Endodermal cell (in vitro differentiated cells): ENCODE measurements around the gene C14orf93. TPM values are rescaled to one million over a fixed set of nuclear protein-coding genes. Genes with fewer than 3 reads are reported as not detected.
"Not testable (repeated sequence)": the region's sequence is repeated elsewhere in the genome, so short reads cannot be mapped to it uniquely, and the experiment has no call there.

Experiments used
- DNase-seq: peaks from one replicate; pipeline ENCODE4 v3.0.0-alpha.2; 2017
- H3K27ac ChIP-seq: 2 replicates; pipeline ENCODE4 v1.5.1; 2013; ENCODE audit warnings: mild to moderate bottlenecking, low read depth, low read length, moderate library complexity
- H3K27me3 ChIP-seq: 2 replicates; pipeline ENCODE4 v1.6.1; 2013; ENCODE audit warnings: mild to moderate bottlenecking, low read length, moderate library complexity; ENCODE audit not compliant: insufficient read depth, control insufficient read depth, poor library complexity, severe bottlenecking
- H3K36me3 ChIP-seq: 2 replicates; pipeline ENCODE4 v1.7.0; 2013; ENCODE audit warnings: mild to moderate bottlenecking, low read length, moderate library complexity; ENCODE audit not compliant: control insufficient read depth, insufficient read depth
- H3K4me1 ChIP-seq: one replicate; pipeline ENCODE4 v1.7.0; 2013; ENCODE audit warnings: low read length; ENCODE audit not compliant: control insufficient read depth, insufficient read depth
- H3K4me3 ChIP-seq: 2 replicates; pipeline ENCODE4 v1.5.1; 2013; ENCODE audit warnings: mild to moderate bottlenecking, low read length, moderate library complexity
- H3K9ac ChIP-seq: 2 replicates; pipeline ENCODE4 v1.6.1; 2013; ENCODE audit warnings: mild to moderate bottlenecking, low read length, moderate library complexity; ENCODE audit not compliant: poor library complexity, severe bottlenecking; ENCODE audit errors: extremely low read depth
- H3K9me3 ChIP-seq: 2 replicates; pipeline ENCODE4 v1.6.1; 2013; ENCODE audit warnings: mild to moderate bottlenecking, low read length, moderate library complexity; ENCODE audit not compliant: control insufficient read depth
- H3K27ac Mint-ChIP-seq: 2 replicates; pipeline ENCODE4 v1.8.0; 2020; ENCODE audit warnings: mixed read lengths
- H3K27me3 Mint-ChIP-seq: 2 replicates; pipeline ENCODE4 v1.8.0; 2021; ENCODE audit warnings: mild to moderate bottlenecking, mixed read lengths; ENCODE audit not compliant: insufficient read depth
- H3K36me3 Mint-ChIP-seq: 2 replicates; pipeline ENCODE4 v1.8.0; 2020; ENCODE audit warnings: low read depth, mixed read lengths
- H3K4me1 Mint-ChIP-seq: 2 replicates; pipeline ENCODE4 v1.8.0; 2020; ENCODE audit warnings: mixed read lengths
- H3K4me3 Mint-ChIP-seq: 2 replicates; pipeline ENCODE4 v1.8.0; 2020; ENCODE audit warnings: mild to moderate bottlenecking, moderate library complexity, mixed read lengths
- H3K9me3 Mint-ChIP-seq: 2 replicates; pipeline ENCODE4 v1.8.0; 2020; ENCODE audit warnings: mild to moderate bottlenecking, mixed read lengths
- CTCF ChIP-seq: fragments of 200-600 bp; sonication (generic); conservative IDR thresholded peaks from 2 replicates; pipeline ENCODE4 v1.5.0; 2021; ENCODE audit warnings: antibody characterized with exemption, mild to moderate bottlenecking
- WGBS, 2 experiments: methylation state at CpG; one replicate each; pipeline versions ENCODE4 v1.1.5 to v1.1.7; 2013; ENCODE audit warnings: missing lambda C conversion rate in 2 of 2, mixed read lengths in 1 of 2; ENCODE audit not compliant: insufficient coverage in 1 of 2, insufficient read length in 1 of 2; 5-methylcytosine and 5-hydroxymethylcytosine counted together
- total RNA-seq, 2 donors: library from RNA; stranded (reverse); fragmentation: NEBNext Ultra II Directional in 1 of 2; extraction: Animal tissue kit (Norgen Biotek cat#: 25700) in 1 of 2; gene quantifications; 2 replicates in 1 of 2; 3 replicates in 1 of 2; pipeline ENCODE4 v1.2.1, GENCODE V29; 2021

C14orf93 gene
- total RNA-seq, 2 donors from 2014 or later: 7.0 to 9.4 TPM

DNA sequence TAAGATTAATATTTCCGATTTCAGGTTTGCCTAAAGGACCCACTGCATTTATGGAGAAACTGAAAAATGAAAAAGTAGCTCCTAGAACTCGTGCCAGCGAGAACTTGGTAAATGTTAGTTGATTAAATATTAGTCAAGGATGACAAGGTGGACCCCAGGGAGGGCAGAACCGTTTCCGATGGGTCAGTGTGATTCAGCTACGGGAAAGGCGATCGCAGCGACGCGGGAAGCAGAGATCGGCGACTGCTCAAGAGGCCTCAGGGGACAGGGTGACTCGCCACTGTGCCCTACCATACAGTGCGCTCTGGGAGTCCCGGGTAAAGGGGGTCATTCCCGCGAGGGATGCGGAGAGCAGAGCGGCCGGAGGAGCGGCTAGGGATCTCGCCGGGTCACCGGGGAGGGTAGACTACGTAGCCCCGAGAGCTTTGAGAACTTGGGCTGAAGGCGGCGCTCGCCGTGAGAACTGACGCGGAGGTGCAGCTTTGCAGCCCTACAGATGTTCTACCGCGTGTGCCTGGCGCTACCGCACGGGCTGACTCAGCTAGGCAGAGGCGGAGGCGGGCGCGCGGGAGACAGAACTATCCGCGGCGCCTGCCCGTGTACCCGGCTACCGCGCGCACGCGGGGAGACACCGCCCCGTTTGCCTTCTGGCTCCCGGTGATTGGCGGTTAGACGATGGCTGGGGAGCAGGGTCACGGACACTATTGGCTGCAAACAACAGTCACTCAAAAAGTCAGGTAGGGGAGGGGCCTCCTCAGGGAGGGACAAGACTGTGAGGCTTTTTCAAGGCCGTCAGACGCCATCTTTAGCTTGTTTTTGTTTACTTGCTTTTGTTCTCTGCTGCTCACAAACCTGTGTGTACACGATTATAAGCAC, 3.2 kb downstream of the C14orf93 start:
- peak; percentile 98 for DNase-seq

GRCh38 chr14:23006188-23006534, 3.8 kb downstream of the C14orf93 start:
- Mint-ChIP-seq H3K4me1 (peaks cover 19% of the 10 kb centered on the region), H3K36me3 (no peaks in the 10 kb centered on the region), H3K4me3 (peak overlapping the region; percentile 79), H3K9me3 (peaks cover 3% of the 10 kb centered on the region), H3K27ac (peak overlapping the region; percentile 95), H3K27me3 (no peaks in the 10 kb centered on the region)
- no peak for DNase-seq
- 70 to 79% methylated on average over 4 to 5 of the region's 5 CpGs for WGBS, 2 experiments
- Histone ChIP-seq H3K9me3 (no peaks in the 10 kb centered on the region), H3K27ac (no peak overlapping the region), H3K4me3 (peak overlapping the region; percentile 92), H3K27me3 (no peaks in the 10 kb centered on the region), H3K36me3 (no peaks in the 10 kb centered on the region), H3K4me1 (peaks cover 4% of the 10 kb centered on the region), H3K9ac (peak overlapping the region; percentile 73)
- TF ChIP-seq CTCF: no peak

More for the DNA sequence above, 3.2 kb downstream of the C14orf93 start:
- peak overlapping the region; percentile 69 for H3K27ac ChIP-seq
- 0 to 1% methylated on average over 45 to 62 of the region's 62 CpGs for WGBS, 2 experiments
- H3K9me3 ChIP-seq: no peaks in the 10 kb centered on the region
- peak overlapping the region; percentile 73 for H3K9ac ChIP-seq
- peaks cover 3% of the 10 kb centered on the region for H3K9me3 Mint-ChIP-seq
- H3K27me3 Mint-ChIP-seq: no peaks in the 10 kb centered on the region
- H3K36me3 ChIP-seq: no peaks in the 10 kb centered on the region
- H3K4me3 ChIP-seq: peak overlapping the region; percentile 92
- H3K36me3 Mint-ChIP-seq: no peaks in the 10 kb centered on the region
- H3K27me3 ChIP-seq: no peaks in the 10 kb centered on the region
- peaks cover 4% of the 10 kb centered on the region for H3K4me1 ChIP-seq
- H3K4me1 Mint-ChIP-seq: peaks cover 19% of the 10 kb centered on the region
- H3K27ac Mint-ChIP-seq: peak overlapping the region; percentile 95
- peak overlapping the region; percentile 79 for H3K4me3 Mint-ChIP-seq
- TF ChIP-seq CTCF: peak; percentile 58

GRCh38 chr14:23005451-23006187, 4.3 kb downstream of the C14orf93 start:
- DNase-seq: no peak
- no peaks in the 10 kb centered on the region for H3K27me3 ChIP-seq
- H3K4me3 ChIP-seq: peak overlapping the region; percentile 92
- no peaks in the 10 kb centered on the region for H3K9me3 ChIP-seq
- no peaks in the 10 kb centered on the region for H3K36me3 ChIP-seq
- 61 to 82% methylated on average over 2 of the region's 3 CpGs for WGBS, 2 experiments
- no peak overlapping the region for H3K27ac Mint-ChIP-seq
- H3K9me3 Mint-ChIP-seq: peaks cover 3% of the 10 kb centered on the region
- no peak for TF ChIP-seq CTCF
- peaks cover 19% of the 10 kb centered on the region for H3K4me1 Mint-ChIP-seq
- H3K27ac ChIP-seq: no peak overlapping the region
- no peak overlapping the region for H3K9ac ChIP-seq
- no peaks in the 10 kb centered on the region for H3K36me3 Mint-ChIP-seq
- H3K4me3 Mint-ChIP-seq: peak overlapping the region; percentile 79
- H3K4me1 ChIP-seq: peaks cover 4% of the 10 kb centered on the region
- H3K27me3 Mint-ChIP-seq: no peaks in the 10 kb centered on the region

DNA sequence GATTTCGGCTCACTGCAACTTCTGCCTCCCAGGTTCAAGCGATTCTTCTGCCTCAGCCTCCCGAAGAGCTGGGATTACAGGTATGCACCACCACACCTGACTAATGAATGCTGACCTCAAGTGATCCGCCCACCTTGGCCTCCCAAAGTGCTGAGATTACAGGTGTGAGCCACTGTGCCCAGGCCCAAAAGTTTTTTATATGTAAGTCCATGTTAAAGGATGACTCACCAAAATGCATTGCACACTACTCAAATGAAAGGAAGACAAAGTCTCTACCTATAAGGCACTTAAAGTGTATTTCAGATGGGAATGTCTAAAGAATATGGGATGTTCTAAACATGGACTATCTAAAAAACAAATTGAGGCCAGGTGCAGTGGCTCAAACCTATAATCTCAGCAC, 5.7 kb downstream of the C14orf93 start:
- not testable (repeated sequence) for H3K27ac ChIP-seq, H3K4me1 ChIP-seq, H3K27me3 ChIP-seq, H3K9ac ChIP-seq, H3K36me3 ChIP-seq, H3K4me3 Mint-ChIP-seq, H3K4me3 ChIP-seq, DNase-seq, H3K27ac Mint-ChIP-seq, H3K9me3 Mint-ChIP-seq, H3K36me3 Mint-ChIP-seq, H3K27me3 Mint-ChIP-seq, H3K9me3 ChIP-seq
- H3K4me1 Mint-ChIP-seq: peaks cover 24% of the 10 kb centered on the region
- WGBS, 2 experiments: 80 to 92% methylated on average over 1 to 4 of the region's 4 CpGs
